HG03558 (cell line): ENCODE data around the gene PRKCE.

Experiments used
- ATAC-seq: cut with Tn5 transposase; IDR thresholded peaks from one replicate; pipeline ENCODE4 v1.9.1; 2021; ENCODE audit warnings: moderate number of reproducible peaks; ENCODE audit not compliant: unreplicated experiment; ENCODE audit errors: extremely low read depth

Gene PRKCE

GRCh38 chr2:46114996-46115395 lies 463.5 kb downstream of the PRKCE start:
- ATAC-seq: no peak

GRCh38 chr2:46116150-46116549 lies 464.7 kb downstream of the PRKCE start:
- no peak for ATAC-seq

- no peak for ATAC-seq
Measured at GRCh38 chr2:46116553-46116991, 465.1 kb downstream of the PRKCE start.

GRCh38 chr2:46117379-46117778 lies 465.9 kb downstream of the PRKCE start:
- ATAC-seq: no peak

GRCh38 chr2:46117994-46118393 lies 466.5 kb downstream of the PRKCE start:
- ATAC-seq: no peak

- ATAC-seq: no peak
Measured at GRCh38 chr2:46118656-46119371, 467.3 kb downstream of the PRKCE start.

GRCh38 chr2:46119453-46119852 lies 468.0 kb downstream of the PRKCE start:
- ATAC-seq: no peak

- no peak for ATAC-seq
Measured at GRCh38 chr2:46120792-46121555, 469.5 kb downstream of the PRKCE start.

- no peak for ATAC-seq
Measured at GRCh38 chr2:46122318-46122976, 471.0 kb downstream of the PRKCE start.

GRCh38 chr2:46123013-46123412 lies 471.5 kb downstream of the PRKCE start:
- ATAC-seq: no peak

- ATAC-seq: no peak
Measured at GRCh38 chr2:46125798-46126197, 474.3 kb downstream of the PRKCE start.

- no peak for ATAC-seq
Measured at GRCh38 chr2:46126571-46126970, 475.1 kb downstream of the PRKCE start.

- ATAC-seq: no peak
Measured at GRCh38 chr2:46127176-46127575, 475.7 kb downstream of the PRKCE start.

GRCh38 chr2:46130511-46130910 lies 479.0 kb downstream of the PRKCE start:
- ATAC-seq: no peak

GRCh38 chr2:46132996-46133395 lies 481.5 kb downstream of the PRKCE start:
- ATAC-seq: no peak

GRCh38 chr2:46134531-46135227 lies 483.2 kb downstream of the PRKCE start:
- no peak for ATAC-seq

GRCh38 chr2:46135228-46135855 lies 483.9 kb downstream of the PRKCE start:
- no peak for ATAC-seq

GRCh38 chr2:46135958-46136357 lies 484.5 kb downstream of the PRKCE start:
- no peak for ATAC-seq

GRCh38 chr2:46136481-46136880 lies 485.0 kb downstream of the PRKCE start:
- ATAC-seq: no peak

GRCh38 chr2:46136953-46137352 lies 485.5 kb downstream of the PRKCE start:
- ATAC-seq: no peak
